ENCODE results near the gene SPCS1.

DNA sequence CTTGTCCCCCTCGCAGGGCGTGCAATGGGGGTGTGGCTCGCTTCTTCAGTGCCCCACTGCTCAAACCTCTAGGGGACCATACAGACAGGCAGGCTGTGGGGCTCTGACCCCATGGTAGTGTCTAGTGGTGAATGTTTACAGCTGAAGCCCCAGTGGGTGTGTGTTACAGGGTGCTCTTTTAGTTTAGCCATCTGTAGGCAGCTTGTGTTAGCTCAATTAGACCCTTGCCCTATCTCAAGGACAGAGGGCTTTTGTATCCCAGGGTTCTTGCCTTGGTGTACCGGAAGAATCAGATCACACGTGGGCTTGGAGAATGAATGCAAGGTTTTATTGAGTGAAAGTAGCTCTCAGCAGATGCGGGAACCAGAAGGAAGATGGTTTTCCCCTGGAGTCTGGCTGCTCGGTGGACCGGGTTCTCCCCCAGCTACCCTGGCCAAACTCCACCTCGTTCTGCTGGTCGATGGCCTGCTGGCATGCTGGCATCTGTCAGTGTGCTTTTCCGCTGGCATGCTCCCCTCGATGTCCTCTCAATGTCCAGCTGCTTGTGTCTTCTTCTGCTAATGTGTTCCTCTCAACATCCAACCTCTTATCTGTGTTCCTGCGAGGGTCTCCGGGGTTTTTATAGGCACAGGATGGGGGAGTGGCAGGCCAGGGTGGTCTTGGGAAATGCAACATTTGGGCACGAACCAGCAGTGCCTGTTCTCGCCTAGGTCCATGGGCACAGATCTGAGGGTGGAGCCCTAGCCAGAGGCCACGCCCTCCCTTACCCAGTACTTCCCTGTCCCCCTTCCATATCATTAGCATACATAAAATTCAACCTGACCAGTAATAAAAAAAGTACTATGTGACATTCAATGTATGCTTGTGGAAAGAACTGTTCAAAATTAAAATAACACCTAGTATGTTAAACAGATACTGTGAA, 6.6 kb downstream of the SPCS1 start:
- TF ChIP-seq, protein P1, sequence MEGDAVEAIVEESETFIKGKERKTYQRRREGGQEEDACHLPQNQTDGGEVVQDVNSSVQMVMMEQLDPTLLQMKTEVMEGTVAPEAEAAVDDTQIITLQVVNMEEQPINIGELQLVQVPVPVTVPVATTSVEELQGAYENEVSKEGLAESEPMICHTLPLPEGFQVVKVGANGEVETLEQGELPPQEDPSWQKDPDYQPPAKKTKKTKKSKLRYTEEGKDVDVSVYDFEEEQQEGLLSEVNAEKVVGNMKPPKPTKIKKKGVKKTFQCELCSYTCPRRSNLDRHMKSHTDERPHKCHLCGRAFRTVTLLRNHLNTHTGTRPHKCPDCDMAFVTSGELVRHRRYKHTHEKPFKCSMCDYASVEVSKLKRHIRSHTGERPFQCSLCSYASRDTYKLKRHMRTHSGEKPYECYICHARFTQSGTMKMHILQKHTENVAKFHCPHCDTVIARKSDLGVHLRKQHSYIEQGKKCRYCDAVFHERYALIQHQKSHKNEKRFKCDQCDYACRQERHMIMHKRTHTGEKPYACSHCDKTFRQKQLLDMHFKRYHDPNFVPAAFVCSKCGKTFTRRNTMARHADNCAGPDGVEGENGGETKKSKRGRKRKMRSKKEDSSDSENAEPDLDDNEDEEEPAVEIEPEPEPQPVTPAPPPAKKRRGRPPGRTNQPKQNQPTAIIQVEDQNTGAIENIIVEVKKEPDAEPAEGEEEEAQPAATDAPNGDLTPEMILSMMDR (IDR thresholded peaks at IDR 0.05) = no peak
- TF ChIP-seq, protein P2, sequence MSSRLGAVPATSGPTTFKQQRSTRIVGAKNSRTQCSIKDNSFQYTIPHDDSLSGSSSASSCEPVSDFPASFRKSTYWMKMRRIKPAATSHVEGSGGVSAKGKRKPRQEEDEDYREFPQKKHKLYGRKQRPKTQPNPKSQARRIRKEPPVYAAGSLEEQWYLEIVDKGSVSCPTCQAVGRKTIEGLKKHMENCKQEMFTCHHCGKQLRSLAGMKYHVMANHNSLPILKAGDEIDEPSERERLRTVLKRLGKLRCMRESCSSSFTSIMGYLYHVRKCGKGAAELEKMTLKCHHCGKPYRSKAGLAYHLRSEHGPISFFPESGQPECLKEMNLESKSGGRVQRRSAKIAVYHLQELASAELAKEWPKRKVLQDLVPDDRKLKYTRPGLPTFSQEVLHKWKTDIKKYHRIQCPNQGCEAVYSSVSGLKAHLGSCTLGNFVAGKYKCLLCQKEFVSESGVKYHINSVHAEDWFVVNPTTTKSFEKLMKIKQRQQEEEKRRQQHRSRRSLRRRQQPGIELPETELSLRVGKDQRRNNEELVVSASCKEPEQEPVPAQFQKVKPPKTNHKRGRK (CRISPR knock-in tag; IDR thresholded peaks at IDR 0.05; ENCODE audit: borderline replicate concordance) = no peak

Measured in WTC11 (cell line).